ENCODE measurements around the gene PNPLA2.

Gene PNPLA2

GRCh38 chr11:818396-819128, at the start of gene PNPLA2:
PNPLA2 (plus strand) TSS chr11:818914; CDS start chr11:819719, 805 bp downstream.
- DNase-seq: no peak

GRCh38 chr11:769887-770641, 48.6 kb upstream of the PNPLA2 start:
- DNase-seq: no peak

DNA sequence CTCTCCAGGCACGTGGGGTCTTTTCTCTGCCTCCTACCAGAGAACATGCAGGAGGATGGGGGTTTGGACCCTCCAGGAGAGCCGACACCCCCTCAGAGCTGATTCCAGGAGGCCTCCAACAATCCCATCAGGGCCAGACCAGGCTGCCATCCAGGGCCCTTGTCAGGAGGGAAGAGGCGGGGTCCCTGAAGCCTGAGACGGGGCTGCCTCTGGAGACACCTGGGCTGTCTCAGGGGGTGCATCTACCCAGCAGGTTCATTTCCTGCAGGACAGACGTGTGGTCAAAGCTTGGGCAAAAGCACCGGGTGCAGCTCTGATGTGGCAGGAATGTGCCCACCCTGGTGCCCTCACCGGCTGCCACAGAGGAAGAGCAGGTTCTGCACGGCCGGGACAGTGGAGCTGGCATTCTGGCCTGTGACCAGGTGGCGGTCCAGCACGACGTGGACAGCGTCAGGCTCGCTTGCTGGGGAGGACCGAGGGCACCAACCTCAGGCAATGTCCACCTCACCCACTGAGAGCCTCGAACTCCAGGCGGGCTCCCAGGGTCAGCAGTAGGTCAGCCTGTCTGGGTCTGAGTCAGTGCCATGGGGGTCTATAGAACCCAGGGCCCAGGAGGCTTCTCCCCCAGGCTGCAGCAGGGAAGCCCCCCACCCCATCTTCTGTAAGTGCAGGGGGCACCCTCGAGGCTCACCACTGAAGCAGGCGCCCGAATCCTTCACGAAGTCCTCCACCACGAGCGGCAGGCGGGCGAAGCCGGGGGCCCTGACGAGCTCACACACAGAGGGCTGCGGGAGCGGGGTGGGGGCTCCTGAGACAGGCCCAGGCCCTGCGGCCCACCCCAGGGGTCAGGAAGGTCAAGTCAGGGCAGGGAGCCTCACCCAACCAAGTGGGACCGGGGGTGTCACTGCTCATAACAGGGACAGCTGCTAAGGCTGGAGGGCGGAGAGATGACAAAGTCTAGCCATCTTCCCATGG, 47.8 kb upstream of the PNPLA2 start:
- DNase-seq: no peak

- DNase-seq: no peak
Measured at GRCh38 chr11:771617-772204, 47.0 kb upstream of the PNPLA2 start.

DNA sequence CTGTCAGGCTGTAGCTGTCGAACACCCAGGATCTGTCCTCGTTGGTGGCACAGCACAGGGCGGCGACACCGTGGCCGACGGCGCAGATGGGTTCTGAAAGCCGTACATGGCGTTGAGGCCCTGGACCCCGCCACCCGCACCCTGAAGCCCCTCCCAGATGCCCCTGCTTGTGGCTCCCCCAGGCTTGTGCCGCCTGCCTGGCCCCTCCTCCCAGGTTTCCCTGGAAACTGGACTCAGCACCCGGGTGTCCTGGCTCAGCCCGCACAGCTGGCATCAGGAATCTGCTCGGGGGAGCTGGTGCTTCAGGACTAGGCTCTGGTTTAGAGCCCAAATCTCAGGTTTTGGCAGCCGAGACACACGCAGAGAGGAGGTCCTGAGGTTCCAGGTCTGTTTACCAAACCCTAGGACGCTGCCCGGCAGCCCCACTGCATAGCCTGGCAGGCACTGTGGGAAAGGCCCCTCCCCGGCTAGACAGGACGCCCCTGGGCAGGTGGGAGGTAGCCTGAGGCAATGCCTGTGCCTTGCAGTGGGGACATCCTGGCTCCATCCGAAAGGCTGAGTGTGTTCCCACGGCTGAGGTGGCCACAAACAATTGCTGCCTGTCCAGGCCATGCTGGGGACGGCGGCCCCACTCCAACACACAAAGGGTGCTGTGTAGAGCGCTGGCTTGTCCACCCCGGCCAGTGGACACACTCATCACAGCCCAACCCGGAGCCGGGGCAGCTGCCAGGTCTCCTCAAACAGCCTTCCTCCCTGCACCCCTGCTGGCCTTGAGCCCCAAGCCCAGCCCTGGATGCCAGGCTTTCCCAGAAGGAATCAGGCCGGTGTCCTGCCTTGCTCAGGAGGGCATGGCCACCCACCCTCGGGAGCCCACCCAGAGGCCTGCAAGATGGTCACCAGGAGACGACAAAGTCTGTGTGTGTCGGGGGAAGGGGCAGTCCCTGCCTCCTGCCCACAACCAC, 46.0 kb upstream of the PNPLA2 start:
- DNase-seq: peak in 55 of 56 donors; percentile 40 to 98 (median 89)

- DNase-seq: no peak
Measured at GRCh38 chr11:773425-773824, 45.3 kb upstream of the PNPLA2 start.

DNA sequence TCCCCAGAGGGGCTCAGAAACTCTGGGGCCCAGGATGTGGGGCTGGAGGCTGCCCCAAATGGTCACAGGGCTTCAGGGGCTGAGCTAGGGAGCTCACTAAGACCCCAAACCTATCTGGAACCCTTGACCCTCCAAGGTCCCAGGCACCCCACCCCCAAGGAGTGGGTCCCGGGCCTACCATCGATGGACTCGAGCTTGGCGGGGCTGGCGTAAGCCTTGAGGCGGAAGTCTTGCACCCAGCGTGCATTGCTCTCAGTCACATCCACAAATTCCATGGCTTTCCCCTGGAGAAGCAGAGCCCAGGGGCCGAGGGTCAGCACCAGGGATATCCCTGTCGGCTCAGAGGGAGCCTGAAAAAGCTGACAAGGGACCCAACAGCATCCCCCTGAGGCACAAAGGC, 44.9 kb upstream of the PNPLA2 start:
- DNase-seq: no peak

DNA sequence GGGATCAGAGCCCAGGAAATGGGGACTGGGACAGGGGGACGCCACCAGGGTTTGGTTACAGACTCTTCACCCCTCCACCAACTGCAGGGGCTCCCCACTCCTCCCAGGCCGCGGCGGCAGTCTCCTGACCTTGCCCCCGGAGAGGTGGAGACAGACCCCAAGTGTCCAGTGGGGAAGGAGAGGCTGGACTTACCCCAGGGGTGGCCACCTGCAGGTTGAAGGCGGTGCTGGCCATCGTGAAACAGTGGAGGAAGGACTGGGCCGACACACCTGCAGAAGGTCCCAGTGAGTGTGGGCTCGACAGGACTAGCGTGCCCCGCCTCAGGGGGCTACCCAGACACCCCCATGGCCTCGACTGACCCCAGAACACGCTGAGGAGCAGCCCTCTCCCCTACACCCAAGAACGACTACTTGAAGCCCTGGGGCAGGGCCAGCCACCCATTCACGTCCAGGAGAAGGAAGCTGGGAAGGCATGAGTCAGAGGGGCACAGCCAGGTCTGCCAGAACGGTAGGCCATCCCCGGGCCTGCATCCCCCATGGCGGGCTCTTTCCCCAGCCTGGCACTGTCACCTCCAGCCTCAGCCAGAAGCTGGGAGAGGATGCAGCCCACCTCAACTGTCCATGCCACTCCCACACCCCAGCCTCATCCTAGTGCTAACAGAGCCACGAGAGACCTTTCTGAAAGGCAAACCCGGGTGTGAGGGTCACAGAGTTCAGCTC, 43.7 kb upstream of the PNPLA2 start:
- no peak for DNase-seq

- no peak for DNase-seq
Measured at GRCh38 chr11:776263-776560, 42.5 kb upstream of the PNPLA2 start.

DNA sequence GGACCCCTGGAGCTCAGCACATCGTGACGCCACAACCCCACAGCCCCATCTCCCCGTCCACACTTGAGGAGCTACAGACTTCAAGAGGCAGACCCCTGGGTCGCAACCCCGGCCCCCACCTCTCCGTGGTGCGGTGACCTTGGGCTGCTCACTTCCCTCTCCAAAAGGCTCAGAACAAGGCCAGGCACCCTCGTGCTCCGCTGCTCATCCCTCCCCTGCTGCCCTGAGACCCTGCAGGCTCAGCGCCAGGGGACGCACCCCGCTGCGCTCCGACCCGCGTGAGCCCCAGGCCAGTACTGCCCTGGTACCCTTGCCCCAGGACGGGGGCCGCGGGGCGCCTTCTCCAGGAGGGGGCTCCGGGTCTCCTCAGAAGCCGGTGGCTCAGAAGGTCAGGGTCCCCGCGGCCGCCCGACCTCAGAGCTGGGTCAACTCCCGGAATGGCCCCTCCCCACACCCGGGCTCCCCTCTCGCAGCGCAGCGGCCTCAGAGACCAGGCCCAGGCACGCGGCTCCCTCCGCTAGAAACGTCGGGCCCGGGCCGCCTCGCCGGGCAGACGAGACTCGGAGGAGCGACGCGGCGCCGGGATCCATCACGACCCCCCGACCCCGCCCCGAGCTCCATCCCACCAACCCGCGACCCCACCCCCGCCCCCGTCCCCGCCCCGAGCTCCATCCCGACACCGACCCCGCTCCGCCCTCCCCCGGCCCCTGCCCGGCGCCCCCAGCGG, 42.0 kb upstream of the PNPLA2 start:
- DNase-seq: no peak

GRCh38 chr11:777288-778255, 41.1 kb upstream of the PNPLA2 start, which contains the start of gene GATD1:
GATD1 (minus strand) TSS chr11:777487; CDS start chr11:777462, 25 bp downstream.
- DNase-seq: peak in 53 of 56 donors; percentile 56 to 93 (median 82)

GRCh38 chr11:778976-779954, 39.4 kb upstream of the PNPLA2 start:
- no peak for DNase-seq

DNA sequence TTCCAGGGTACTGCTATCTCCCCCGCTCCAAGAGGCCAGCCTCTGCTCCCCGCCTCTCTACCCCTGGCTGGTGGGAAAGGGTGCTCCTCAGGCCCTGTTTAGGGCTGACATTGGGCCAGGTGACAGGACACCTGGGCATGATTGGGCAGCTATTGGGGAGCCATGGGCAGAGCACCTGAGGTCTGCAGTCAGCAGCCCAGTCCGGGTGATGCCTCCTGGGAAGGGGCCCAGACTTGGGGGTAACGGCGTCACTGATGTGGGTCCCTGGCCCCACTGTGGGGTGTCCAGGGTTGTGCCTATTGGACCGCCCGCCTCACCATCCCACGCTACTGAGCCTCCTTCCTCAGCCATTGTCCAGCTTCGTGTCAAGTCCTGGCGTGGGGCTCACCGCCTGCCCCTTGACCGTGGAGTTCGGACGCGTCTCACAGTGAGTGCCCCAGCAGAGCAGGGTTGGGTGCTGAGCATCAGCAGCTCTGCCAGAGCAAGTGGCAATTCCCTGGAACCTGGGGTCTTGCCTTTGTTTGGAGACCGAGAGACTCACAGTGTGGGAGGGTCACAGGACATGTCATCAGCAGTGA, 38.7 kb upstream of the PNPLA2 start:
- DNase-seq: no peak

GRCh38 chr11:782264-783174, 36.2 kb upstream of the PNPLA2 start:
- DNase-seq: no peak

GRCh38 chr11:783581-784015, 35.1 kb upstream of the PNPLA2 start:
- DNase-seq: peak in 51 of 56 donors; percentile 23 to 88 (median 65)

All from nucleus accumbens (tissue), 56 donors.